Activated T-cell treated with anti-CD3 and anti-CD28 coated beads for 24 hours (primary cell): Measurements from ENCODE around the gene TNS1.

ENCODE experiments used
- DNase-seq: peaks from one replicate; pipeline ENCODE4 v3.0.0-alpha.2; 2020; ENCODE audit warnings: low read depth

TNS1 gene

DNA sequence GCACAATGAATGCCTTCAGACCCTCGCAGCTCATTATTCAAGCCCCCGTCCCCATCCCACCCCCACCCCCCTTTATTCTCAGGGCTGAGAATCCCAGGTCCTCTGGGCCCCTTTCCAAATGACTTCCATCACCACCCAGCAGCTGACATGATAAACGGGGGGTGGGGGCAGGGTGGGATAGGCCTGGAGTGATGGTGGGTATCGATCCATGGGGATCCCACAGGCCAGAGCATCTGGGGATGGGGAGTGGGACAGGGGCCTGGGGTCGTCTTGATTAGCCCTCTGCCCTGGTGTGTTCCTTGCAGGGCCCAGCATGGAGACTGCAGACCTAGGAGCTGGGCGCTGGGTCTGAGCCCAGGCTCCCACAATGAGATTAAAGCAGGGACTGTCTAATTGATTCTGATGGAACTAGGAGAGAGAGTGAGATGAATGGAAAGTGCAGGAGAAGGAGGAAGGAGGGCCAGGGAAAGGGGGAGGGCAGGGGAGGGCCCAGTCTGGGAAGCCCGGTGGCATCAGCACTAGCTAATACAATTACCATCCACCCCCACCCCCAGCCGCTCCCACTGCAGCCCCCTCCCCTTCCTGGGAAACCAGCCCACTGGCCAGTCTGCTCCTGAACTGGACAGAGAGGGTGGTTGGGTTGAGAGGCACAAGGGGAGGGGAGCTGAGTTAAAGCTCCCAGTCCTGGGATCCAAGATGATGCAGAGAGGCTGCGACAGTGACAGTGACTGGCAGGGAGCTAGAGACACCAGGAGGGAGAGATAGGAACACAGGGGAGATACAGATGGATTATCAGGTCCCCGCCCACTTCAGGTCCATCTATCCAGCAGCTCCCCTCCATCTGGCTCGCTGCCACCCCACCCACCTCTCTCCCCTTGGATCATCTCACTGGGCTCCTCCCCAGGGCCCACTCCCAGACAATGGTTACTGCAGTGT is 13.1 kb upstream of the TNS1 start:
- DNase-seq: no peak

DNA sequence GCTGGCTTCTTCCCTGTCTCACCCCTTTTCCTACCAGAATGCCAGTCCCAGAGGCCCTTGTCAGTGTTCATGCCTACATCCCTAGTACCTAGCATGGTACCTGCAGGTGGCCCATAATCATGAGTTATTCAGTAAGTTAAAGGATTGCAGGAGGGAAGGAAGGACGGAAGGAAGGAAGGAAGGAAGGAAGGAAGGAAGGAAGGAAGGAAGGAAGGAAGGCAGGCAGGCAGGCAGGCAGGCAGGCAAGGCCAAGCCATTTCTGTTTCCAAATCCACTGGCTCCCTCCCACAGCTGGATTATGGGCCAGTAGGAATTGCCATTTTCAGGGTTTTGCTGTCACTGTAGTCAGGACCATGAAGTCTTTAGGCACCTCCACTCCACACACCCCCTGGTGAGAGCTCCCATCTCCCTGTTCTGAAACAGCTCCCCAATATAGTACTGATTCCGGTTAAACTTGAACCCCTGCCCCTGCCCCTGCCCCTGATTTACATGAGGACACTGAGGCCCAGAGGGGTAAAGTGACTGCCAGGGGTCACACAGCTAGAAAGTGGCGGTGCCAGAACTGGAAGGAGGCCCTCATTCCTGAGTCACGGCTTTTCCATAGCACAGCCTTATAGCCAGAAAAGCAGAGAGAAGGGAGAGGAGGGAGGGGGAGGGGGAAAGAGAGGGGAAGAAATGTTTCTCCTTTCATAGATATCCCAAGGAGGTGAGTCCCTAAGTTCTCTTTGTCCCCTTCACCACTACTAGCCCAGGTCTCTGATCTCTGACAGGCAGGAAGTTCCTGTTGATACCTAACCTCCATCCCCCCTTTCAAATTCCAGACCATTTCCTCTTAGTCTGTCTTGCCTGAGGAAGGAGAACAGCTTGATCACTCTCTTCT is 12.2 kb upstream of the TNS1 start:
- no peak for DNase-seq

DNA sequence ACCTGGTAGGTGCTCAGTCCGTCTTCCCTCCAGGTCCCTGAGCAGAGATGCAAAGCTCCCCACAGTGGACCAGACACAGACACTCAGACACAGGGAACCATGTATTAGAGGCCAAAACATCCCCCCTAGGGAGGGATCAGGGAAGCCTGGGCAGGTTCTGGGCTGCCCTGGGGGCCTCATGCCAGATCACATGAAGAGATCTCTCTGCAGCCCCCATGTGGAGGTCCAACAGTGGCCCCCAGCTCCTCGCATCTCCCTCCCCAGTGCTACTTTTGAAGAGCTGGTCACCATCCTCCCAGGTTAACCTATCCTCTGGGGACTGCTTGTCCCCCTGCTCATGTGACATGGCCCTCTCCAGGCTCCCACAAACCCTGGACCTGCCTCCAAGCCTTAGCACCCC is 10.5 kb upstream of the TNS1 start:
- DNase-seq: no peak

DNA sequence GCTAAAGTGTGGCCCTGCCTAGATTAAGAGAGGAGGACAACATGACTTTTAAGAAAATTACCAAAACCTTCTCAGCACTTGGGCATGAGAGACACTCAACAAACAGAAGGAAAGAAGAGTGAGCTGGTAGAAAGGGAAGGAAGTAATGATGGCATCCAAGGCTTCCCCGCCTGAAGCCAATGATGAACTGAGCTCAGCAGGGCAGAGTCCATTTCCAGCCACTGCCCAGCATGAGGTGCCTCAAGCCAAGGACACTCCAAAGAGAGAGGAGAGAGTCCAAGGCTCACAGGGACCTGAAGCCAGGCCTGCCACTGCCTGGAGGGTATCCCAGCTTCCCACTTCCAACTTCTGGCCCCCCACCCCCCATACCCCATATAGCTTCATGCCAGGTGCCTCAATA is 9.5 kb upstream of the TNS1 start:
- DNase-seq: no peak

DNA sequence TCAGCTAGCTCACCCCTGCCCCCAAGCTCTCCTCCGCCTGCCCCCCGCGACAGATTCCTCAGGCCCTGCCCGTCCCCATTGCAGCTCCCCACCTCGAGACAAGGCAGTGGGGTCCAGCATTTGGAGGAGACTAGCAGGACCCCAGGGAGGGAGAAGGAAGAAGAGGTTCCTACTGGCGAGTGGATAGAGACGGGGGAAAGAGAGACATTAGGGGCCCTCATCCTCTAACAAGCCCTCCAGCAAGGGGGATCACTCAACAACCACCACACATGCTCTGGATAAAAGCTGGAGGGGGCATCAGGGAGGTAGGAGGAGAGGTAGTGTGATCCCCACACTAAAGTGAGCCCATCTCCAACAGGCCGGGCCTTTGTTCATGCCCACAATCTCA is 8.9 kb upstream of the TNS1 start:
- no peak for DNase-seq

DNA sequence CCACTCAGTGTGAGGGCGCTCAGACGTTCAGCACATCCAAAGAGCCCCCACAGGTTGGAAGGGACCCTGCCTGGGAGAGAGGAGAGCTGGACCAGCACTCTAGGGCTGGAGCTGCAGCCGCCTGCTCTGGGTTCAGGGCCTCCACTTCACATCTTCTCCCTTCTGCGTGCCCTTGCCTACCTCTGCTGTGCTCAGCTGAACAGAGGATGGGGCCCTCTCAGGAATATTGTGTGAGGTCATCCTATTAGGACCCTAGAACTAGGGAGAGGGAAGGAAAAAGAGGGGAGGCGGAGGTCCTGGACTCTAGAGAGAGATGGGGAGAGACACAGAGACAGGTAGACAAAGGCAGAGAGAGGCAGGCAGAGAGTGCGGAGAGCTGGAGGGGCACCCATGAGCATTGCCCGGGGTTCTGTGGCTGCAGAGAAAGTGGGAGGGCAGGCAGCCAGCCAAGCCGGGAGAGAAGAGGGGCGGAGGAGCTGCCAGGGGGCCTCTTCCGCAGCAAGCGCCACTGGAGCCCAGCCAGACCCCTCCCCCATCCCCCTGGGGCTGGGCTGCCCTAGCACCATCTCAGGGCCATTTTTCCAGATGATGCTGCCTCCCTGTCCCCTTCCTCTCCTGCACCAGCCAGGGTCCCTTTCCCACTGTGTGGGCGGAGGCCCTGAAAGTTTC is 8.3 kb upstream of the TNS1 start:
- DNase-seq: no peak

DNA sequence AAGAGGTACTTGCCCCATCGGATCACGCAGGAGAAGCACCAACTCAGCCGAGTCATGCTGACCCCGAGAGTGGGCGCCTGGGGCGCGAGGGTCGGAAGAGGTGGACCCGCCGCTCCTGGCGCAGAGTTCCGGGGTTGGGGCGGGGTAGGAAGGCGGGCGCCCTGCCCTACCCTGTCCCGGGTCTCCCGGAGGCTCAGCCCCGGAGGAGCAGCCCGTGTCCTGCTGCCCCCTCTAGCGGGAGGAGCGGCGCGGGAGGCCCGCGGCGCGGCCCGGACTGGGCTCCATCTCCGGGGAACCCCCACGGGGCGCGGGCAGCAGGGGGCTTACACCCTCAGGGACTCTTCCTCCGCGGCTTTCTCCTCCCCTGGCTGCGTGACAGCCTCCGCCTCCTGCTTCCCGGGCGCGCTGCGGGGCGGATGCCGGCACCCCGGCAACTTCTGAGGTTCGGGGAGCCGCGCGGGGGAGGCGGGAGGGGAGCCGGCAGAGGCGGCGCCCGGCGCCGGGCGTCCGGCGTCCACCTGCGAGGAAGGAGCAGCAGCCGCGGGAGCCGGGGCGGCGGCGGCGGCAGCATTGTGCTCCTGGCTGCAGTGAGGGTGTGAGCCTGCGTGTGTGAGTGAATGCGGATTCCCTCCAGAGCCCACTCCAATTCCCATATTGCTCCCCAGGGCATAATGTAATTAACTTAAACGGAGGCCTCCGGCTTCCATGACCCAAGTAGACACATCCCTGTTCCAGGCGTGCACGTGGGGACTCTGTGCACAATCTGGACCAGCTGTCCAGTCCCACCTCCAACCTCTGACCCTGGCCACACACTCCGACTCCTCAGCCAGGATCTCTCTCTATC is 7.6 kb upstream of the TNS1 start:
- no peak for DNase-seq

DNA sequence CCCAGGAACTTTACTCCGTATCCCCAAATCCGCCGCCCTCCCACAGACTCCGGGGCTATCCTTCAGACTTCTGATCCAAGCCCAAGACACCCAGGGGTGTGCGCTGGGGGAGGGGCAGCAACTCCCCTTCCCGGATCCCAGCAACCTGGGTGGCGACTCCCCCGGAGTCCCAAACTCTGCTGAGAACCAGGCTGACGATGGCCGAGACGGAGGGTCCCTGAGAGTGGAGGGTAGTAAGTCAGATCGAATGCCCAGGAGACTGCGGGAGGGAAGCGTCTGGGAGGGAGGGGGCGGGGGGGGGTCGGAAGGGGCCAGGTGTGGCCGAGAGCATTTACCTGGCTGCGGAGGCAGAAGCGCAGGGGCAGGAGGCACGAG is 7.0 kb upstream of the TNS1 start:
- DNase-seq: no peak

DNA sequence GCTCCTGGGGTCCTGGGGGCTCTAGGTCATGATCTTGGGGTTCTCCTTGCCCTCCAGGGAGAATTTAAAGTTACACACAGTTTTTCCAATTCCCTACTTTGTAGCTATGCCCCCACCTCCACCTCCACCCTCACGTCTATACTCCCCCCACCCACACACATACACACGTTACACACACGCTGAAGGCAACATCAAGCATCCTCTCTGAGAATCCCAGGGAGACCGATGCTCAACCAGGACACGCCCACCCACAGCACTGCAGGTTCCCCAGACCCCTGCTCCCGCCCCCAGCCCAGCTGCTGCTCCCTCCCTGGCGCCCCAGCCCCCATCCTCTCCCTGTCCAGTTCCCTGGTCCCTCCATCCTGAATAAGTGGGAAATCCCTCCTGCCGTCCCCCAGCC is 6.4 kb upstream of the TNS1 start:
- DNase-seq: no peak

DNA sequence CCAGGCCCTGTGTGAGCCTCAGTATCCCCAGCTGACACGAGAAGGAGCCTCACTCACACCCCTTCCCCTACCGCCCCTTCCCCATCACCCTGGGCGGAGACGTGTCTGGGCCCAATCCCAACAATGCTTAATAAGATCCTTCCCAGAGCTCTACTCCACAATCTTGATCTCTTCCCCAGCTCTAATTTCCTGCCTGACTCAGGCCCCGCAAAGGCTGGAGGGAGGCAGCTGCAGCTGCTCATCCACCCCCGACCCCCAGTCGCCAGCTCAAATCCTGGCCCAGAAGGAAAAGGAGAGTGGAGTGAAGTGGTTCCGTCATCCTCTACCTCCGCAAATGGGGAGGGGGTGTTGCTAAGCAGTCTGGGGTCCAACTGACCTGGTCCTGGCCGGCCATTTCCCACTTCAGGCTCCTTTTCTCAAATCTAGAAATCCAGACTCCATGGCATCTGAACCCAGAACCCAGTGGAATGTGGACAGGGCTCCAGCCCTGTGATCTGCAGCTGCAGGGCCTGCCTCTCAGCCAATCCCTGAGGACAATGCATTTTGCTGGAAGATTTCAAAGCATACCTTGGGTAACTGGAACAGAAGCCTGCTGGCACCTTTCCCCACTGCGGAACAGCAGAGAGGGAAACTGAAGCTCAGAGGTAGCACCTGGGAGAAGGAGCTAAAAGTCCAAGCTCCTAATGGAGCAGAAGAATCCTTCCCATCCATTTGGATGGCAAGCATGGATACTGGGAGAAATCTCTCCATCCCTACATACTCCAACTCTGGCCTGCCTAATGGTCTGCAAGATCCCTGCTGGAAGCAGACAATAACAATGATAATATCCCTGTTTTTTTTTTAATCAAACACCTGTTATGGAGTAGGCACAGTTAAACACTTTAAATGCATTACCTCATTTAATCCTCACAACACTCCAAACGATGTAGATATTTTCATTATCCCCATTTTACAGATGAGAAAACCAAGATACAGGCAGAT is 5.6 kb upstream of the TNS1 start:
- no peak for DNase-seq

DNA sequence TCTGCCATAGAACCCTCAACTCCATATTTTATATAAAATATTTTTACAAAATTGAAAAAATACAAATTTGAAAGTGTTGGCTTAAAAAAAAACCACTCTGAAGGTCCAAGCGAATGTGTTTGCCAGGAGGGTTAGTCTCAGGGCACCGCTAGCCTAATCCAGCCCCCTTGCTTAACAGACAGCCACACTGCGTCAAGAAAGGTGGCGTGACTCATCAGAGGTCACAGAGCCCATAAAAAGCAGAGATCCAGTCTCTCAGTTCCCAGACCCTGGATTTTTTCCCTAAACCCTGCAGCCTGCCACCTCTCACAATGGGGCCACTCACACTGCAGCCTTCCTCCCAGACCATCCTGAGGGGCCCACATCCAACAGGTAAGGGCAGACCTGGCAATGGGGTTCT is 3.9 kb upstream of the TNS1 start:
- no peak for DNase-seq

DNA sequence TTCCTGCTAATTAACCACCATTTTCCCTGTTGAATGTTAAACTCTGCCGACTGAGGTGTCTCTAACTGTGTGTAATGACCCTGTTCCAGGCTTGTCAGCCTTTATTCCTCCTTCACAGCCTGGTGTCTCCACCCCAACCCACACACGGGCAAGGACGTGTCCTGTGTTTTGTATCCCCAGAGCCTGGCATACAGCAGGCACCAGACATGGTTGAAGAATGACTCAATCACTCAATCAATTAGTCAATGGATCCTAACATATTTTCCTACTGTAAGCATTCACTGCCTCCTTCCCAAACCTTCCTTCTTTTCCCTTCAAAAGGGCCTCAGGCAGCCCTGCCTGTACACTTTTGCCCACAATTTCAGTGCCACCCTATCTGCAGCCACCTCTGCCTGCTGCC is 2.7 kb upstream of the TNS1 start:
- no peak for DNase-seq

DNA sequence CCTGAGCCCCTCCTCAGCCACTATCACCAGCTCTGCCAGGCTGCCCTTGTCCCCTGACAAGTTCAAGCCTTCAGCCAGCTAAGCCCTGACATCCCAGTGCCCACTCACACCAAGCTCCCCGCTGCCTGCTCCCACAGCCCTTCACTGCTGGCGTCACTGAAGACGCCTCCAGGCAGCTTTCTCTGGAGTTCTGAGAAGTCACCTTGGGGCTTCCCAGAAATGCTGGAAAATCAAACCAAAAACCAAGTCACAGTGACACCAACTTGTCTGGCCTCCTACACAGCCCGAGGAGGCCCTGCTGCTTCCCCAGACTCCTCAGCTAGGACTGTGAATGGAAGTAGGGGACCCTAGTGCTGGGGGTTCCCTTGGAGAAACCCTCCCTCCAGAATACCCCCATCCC is 2.2 kb upstream of the TNS1 start:
- DNase-seq: no peak

DNA sequence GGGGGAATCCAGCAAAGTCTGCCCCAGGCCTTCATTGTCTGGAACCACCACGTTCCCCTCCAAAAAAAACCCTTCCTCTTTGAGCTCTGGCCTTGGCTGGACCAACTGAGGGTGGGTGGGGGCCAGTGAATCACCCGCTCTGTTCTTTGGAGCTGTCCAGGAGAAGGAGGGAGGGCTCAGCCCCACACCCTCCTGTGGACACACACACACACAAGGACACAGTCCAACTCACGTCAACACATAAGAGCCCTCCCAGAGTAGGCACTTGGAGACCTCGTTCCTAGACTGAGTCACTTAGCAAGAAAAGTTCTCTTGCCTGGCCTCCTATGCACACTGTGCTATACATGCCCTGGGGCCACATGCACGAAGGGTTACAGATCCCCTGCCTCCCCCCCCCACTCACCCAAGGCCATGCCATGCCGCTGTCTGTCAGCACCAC is 1.2 kb upstream of the TNS1 start:
- no peak for DNase-seq

DNA sequence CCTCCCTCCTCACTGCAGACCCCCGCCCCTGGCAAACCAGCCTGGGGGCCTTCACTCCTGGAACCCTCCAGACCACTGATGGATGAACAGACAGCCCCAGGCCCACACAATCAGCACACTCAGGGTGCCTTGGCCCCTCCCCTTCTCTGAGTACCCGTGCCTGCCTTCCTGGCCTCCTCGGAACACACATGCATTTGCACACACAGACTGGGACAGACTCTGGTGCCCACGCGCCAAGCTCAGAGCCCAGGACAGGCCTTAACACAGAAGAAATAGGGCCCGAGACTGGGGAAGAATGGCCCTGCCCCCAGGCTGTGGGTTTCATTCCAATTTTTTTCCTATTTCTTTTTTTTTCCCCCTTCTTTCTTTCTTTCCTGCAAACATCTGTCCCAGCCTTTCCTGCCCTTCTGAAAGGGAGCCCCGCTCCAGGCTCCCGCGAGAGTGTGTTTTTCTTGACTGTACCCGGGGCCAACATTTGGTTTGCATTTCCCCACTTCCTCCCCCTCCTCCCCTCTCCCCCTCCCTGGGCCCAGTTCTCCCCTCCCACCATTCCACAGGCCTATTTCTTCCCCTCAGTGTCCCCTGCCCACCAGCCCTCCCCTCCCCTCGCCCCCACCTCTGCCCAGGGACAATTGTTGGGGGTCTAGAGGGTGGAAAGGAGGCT is 618 bp upstream of the TNS1 start:
- no peak for DNase-seq

DNA sequence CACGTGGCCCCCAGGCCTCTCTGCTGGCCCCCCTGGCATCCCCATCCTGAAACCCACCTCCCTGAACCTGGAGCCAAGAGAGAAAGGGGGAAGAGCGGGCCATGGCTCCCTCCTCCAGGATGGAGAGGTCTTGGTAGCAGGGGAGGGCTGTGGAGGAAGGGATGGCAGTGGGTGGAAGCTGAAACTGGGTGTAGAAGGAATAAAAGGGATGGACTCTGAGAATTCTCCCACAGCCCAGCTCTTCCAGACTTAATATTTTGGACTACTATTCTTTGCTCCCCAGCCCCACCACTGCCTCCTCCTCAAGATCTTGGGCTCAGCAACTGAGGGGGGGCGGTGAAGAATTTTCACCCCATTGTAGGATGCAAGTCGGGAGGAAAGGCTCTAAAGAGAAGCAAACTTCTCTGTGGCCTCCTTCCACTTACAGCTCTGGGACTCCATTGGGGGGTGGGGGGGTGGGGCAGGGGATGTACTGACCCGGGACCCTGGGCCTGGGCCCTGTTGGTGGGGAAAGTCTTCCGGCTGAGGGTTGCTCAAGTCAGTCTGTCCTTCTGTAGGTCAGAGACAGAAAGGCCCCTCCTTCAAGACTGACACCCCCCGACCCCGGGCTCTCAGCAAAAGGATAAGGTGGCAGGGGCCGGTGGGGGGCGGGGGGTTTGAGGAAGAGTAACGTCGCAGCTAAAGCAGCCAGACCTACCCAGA is 501 bp downstream of the TNS1 start:
- no peak for DNase-seq

DNA sequence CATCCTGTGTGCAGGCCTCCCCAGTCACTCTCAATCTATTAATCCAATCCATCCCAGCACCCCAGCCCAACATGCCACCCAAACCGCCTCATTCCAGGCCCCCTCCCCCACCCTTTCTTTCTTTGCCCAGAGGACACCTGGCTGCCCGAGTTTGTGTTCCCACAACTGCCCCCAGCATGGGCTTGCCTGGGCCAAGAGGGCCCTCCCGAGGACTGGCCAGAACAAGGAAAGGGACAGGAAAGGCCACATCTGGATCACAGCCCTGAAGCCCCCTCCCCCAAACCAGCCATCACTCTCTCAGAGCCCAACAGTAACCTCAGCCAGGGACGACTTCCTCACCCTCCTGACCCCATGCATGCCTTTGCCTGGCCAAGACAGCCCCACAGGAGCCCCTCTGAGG is 1.2 kb downstream of the TNS1 start:
- DNase-seq: no peak

DNA sequence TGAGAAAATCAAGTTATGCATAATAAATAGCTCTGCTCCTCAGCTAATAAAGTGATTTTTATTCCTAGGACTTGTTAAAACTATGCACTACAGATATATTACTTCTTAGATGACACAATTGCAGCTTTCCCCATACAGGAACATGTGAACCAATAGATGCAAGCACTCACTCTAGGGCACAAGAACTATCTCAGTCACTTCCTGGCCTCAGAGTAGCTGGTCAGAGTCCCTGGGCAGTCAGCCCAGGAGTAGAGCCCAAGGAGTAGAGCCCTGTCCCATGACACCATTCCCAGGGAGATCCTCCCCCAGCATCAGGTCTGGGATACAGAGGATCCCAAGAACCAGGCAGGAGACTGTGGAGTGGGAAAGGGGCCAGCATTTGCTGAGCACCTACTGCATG is 2.7 kb downstream of the TNS1 start:
- no peak for DNase-seq

DNA sequence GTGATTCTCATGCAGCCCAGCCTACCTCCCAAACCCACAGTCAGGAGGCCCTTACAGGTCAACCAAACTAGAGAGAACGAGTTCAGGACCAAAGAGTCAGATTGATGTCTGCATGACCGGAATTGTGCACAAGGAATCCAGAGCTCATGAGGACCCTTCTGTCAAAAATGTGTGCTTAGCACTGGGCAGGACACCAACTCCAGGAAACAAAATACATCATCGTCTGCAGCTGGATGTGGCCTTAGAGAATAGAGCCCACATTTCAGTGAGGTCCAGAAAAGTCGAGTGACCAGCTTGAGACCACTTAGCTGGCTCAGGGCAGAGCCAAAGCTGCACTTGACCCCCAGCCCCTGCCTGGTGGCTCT is 3.2 kb downstream of the TNS1 start:
- no peak for DNase-seq
